ENCODE measurements around the gene RAD23B. TPM values are rescaled to one million over a fixed set of nuclear protein-coding genes. Genes with fewer than 3 reads are reported as not detected.
"Not testable (repeated sequence)": the region's sequence is repeated elsewhere in the genome, so short reads cannot be mapped to it uniquely, and the experiment has no call there.

RAD23B gene
- total RNA-seq, 2 donors from 2014 or later = 94.7 to 94.8 TPM

DNA sequence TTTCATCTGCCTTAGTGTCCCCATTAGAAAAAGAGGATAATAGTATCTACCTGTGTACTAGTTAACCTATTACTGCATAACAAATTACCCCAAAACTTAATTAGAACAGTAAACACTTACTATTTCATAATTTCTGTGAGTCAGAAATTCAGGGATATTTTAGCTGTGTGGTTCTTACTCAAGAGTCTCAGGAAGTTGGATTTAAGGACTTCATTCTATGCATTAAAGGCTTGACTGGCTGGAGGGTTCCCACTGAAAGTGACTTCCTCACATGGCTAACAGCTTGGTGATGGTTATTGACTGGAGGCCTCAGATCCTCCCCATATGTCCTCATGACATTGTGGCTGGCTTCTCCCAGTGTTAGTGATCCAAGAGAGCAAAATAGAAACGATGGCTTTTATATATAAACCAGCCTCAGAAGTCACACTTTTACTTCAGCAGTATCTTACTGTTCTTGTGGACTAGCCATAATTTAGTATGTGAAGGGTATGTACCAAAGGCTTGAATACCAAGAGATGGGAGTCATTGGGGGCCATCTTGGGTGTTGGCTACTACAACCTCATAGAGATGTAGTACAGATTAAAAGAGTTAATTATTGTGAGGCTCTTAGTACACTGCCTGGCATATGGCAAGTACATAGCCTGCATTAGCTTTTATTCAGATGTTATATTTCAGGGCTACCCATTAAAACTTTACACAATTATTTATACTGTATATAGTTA lies 9.9 kb downstream of the RAD23B start:
- no peak overlapping the region for H3K4me3 Mint-ChIP-seq
- H3K27ac Mint-ChIP-seq = no peak overlapping the region

DNA sequence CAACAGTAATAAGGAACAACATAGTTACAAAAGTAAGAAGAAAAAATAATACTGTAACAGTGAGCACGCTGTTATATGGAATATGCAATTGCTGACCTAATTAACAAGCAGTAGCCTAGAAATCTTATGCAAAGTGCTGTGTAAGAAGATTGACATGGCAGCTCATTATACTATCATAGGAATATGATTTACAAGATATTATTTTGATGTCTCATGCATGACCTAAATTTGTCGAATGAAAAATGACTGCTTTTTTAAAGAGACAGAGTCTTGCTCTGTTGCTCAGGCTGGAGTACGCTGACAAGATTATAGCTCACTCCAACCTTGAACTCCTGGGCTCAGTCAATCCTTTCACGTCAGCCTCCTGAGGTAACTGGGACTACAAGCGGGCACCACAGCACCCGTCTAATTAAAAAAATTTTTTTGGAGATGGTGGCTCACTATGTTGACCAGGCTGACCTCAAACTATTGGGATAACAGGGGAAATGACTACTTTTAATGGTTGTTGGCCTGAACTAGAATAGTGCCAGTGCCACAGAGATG lies 10.5 kb downstream of the RAD23B start:
- H3K27me3 Mint-ChIP-seq = no peaks in the 10 kb centered on the region
- DNase-seq (ENCODE audit: low spot score) = no peak
- no peaks in the 10 kb centered on the region for H3K36me3 Mint-ChIP-seq
- no peak for ATAC-seq
- H3K4me1 Mint-ChIP-seq (ENCODE audit: low read depth in 2 of 2) = peaks cover 49 to 51% of the 10 kb centered on the region in 2 donors
- H3K27ac Mint-ChIP-seq = peak overlapping the region in 1 of 2 donors; percentile 5
- H3K4me3 Mint-ChIP-seq = no peak overlapping the region
- H3K9me3 Mint-ChIP-seq = no peaks in the 10 kb centered on the region

More for the DNA sequence above, 9.9 kb downstream of the RAD23B start:
- Mint-ChIP-seq H3K4me1 (ENCODE audit: low read depth in 2 of 2) (peaks cover 51 to 54% of the 10 kb centered on the region in 2 donors), H3K9me3 (no peaks in the 10 kb centered on the region), H3K27me3 (no peaks in the 10 kb centered on the region), H3K36me3 (no peaks in the 10 kb centered on the region)
- no peak for DNase-seq (ENCODE audit: low spot score)
- no peak for ATAC-seq

DNA sequence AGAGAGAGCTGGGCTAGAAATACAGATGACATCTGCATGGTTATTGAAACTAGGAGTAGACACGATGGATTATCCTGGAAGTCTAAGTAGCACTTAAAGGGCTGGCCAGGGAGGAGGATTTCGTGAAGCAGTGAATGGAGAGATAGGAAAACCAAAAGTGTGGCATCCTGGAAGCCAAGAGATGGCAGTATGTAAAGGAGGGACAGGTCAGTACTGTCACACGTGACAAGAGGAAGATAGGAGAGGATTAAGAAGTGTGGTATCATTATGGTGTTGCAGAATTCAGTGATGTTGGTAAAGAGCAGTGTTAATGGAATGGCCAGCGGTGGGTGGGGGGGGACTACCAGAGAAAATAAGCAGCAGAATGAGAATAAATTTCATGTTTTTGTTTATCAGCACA lies 11.7 kb downstream of the RAD23B start:
- H3K27me3 Mint-ChIP-seq = no peaks in the 10 kb centered on the region
- H3K4me3 Mint-ChIP-seq = peak overlapping the region; percentile 18
- ATAC-seq (no peak), DNase-seq (ENCODE audit: low spot score) (no peak)
- peak overlapping the region in 1 of 2 donors; percentile 5 for H3K27ac Mint-ChIP-seq
- H3K36me3 Mint-ChIP-seq = no peaks in the 10 kb centered on the region
- H3K4me1 Mint-ChIP-seq (ENCODE audit: low read depth in 2 of 2) = peaks cover 39 to 45% of the 10 kb centered on the region in 2 donors
- no peaks in the 10 kb centered on the region for H3K9me3 Mint-ChIP-seq

DNA sequence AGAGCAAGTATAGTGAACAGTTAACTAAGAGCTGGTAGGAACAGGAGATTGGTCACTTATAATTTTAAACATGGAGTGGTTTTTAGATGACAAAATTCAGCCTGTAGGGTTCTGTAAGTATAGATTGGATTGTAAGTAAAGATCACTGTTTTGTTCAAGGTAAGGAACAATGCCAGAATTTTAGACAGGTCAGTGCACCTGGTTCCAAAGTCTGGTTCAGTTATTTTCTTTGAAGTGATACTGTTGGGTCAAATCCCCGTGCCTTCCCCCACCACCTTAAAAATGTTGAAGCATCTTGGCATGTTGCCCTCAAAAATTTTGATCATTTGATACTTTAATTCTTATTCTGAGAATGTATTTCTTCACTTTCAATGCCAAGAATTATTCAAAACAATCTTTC lies 12.9 kb downstream of the RAD23B start:
- H3K27me3 Mint-ChIP-seq = no peaks in the 10 kb centered on the region
- ATAC-seq (no peak), DNase-seq (ENCODE audit: low spot score) (no peak)
- H3K27ac Mint-ChIP-seq = no peak overlapping the region
- H3K4me1 Mint-ChIP-seq (ENCODE audit: low read depth in 2 of 2) = peaks cover 34 to 36% of the 10 kb centered on the region in 2 donors
- no peaks in the 10 kb centered on the region for H3K9me3 Mint-ChIP-seq
- no peaks in the 10 kb centered on the region for H3K36me3 Mint-ChIP-seq
- no peak overlapping the region for H3K4me3 Mint-ChIP-seq

DNA sequence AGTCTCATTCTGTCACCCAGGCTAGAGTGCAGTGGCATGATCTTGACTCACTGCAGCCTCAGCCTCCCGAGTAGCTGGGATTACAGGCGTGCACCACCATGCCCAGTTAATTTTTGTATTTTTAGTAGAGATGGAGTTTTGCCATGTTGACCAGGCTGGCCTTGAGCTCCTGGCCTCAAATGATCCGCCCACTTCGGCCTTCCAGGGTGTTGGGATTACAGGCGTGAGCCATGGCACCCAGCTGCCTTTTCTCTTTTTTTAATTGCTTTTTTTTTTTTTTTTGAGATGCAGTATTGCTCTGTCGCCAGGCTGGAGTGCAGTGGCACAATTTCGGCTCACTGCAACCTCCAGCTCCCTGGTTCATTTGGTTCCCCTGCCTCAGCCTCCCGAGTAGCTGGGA lies 13.5 kb downstream of the RAD23B start:
- H3K4me3 Mint-ChIP-seq; H3K27me3 Mint-ChIP-seq; H3K9me3 Mint-ChIP-seq; DNase-seq (ENCODE audit: low spot score); H3K27ac Mint-ChIP-seq; H3K36me3 Mint-ChIP-seq; ATAC-seq: not testable (repeated sequence)
- peaks cover 36% of the 10 kb centered on the region in 2 donors for H3K4me1 Mint-ChIP-seq (ENCODE audit: low read depth in 2 of 2)

DNA sequence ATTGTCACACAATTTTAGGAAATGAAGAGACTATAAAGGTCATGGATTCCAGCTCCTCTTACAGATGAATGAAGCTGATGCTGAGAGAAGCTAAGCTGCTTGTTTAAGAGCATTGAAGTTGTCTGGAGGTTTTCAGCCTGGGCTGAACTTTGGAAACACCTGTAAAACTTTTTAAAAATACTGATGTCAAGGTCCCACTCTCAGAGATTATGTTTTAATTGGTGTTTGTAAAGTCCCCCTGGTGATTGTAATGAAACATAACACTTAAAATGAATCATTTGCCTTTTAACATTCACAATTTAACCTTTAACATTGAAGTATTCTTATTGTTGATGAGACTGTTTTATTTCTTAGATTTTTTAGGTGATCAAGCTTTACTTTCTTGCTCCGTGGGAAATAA lies 16.4 kb downstream of the RAD23B start:
- H3K9me3 Mint-ChIP-seq = no peaks in the 10 kb centered on the region
- no peak for ATAC-seq
- H3K4me1 Mint-ChIP-seq (ENCODE audit: low read depth in 2 of 2) = peaks cover 20 to 22% of the 10 kb centered on the region in 2 donors
- H3K36me3 Mint-ChIP-seq = no peaks in the 10 kb centered on the region
- DNase-seq (ENCODE audit: low spot score) = no peak
- H3K27ac Mint-ChIP-seq = no peak overlapping the region
- H3K27me3 Mint-ChIP-seq = no peaks in the 10 kb centered on the region
- H3K4me3 Mint-ChIP-seq = no peak overlapping the region

DNA sequence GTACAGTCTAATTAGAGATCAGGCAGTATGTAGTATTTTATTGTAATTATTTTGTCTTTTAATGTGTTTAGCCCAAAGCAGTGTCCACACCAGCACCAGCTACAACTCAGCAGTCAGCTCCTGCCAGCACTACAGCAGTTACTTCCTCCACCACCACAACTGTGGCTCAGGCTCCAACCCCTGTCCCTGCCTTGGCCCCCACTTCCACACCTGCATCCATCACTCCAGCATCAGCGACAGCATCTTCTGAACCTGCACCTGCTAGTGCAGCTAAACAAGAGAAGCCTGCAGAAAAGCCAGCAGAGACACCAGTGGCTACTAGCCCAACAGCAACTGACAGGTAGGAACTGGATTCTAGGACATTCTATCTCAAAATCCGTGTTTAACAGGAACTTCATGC lies 23.2 kb downstream of the RAD23B start:
- H3K9me3 Mint-ChIP-seq = no peaks in the 10 kb centered on the region
- H3K27ac Mint-ChIP-seq = no peak overlapping the region
- ATAC-seq (no peak), DNase-seq (ENCODE audit: low spot score) (no peak)
- peaks cover 25 to 32% of the 10 kb centered on the region in 2 donors for H3K4me1 Mint-ChIP-seq (ENCODE audit: low read depth in 2 of 2)
- no peak overlapping the region for H3K4me3 Mint-ChIP-seq
- H3K36me3 Mint-ChIP-seq = peaks cover 30% of the 10 kb centered on the region
- no peaks in the 10 kb centered on the region for H3K27me3 Mint-ChIP-seq

DNA sequence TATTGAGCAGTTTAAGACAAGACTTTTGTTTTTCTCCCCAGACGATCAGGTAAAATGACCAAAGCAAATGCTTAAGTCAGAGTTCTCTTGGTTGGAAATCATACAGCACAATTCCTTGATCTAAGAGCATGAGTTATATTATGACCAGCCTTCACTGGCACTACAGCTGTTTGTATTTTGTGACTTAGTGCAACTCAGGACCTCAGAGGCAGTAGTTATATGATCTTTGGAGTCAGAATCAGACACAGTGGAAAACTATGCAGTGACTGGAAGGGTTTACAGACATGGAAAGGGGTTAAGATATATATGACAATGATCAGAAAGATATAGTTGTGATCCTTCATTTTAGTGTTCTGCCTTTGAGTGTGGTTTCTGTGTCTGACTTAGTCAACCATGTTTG lies 24.3 kb downstream of the RAD23B start:
- H3K9me3 Mint-ChIP-seq = no peaks in the 10 kb centered on the region
- no peak for ATAC-seq
- no peak overlapping the region for H3K27ac Mint-ChIP-seq
- H3K27me3 Mint-ChIP-seq = no peaks in the 10 kb centered on the region
- H3K36me3 Mint-ChIP-seq = peaks cover 35% of the 10 kb centered on the region
- DNase-seq (ENCODE audit: low spot score) = no peak
- no peak overlapping the region for H3K4me3 Mint-ChIP-seq
- H3K4me1 Mint-ChIP-seq (ENCODE audit: low read depth in 2 of 2) = peaks cover 29 to 38% of the 10 kb centered on the region in 2 donors

DNA sequence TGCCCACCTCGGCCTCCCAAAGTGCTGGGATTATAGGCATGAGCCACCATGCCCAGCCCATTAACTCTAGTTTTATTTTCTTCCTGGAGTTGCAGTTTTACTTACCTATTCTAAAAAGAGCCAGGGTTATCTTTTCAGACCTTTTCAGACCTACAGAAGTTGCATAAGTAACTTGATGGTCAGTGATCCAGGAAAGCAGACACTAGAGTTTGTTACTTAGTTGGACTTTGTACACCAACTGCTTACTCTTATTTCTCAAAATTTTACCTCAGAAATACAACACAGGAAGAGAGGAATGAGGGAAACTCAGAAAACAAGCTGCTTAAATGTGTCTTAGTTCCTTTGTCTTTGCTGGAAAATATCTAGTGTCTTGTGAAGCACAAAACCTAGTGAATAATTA lies 25.4 kb downstream of the RAD23B start:
- no peak for DNase-seq (ENCODE audit: low spot score)
- Mint-ChIP-seq H3K27ac (no peak overlapping the region), H3K27me3 (no peaks in the 10 kb centered on the region), H3K36me3 (peaks cover 43% of the 10 kb centered on the region), H3K9me3 (no peaks in the 10 kb centered on the region), H3K4me3 (peak overlapping the region; percentile 26), H3K4me1 (ENCODE audit: low read depth in 2 of 2) (peaks cover 38 to 47% of the 10 kb centered on the region in 2 donors)
- no peak for ATAC-seq

DNA sequence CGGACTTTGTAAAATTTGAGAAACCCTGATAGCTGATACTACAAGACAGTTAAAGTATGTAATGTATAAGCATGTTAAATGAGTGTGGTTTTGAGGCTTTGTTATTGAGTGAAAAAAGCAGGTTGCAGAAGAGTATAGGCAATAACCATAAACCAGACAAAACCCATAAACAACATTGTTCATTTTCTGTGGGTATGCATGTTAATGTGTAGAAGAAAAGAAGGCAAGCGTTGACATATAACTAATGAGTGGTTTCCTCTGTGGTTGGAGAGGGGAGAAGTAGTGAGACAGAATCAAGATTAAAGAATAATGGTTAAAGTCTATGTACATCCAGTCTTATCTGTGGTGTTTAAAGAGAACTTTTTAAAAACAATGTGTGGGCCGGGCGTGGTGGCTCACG lies 26.2 kb downstream of the RAD23B start:
- peaks cover 43 to 56% of the 10 kb centered on the region in 2 donors for H3K4me1 Mint-ChIP-seq (ENCODE audit: low read depth in 2 of 2)
- H3K36me3 Mint-ChIP-seq = peaks cover 50% of the 10 kb centered on the region
- ATAC-seq (peak; percentile 48 to 71), DNase-seq (ENCODE audit: low spot score) (no peak)
- no peaks in the 10 kb centered on the region for H3K27me3 Mint-ChIP-seq
- peak overlapping the region in 1 of 2 donors; percentile 58 for H3K27ac Mint-ChIP-seq
- peak overlapping the region; percentile 26 for H3K4me3 Mint-ChIP-seq
- H3K9me3 Mint-ChIP-seq = no peaks in the 10 kb centered on the region

DNA sequence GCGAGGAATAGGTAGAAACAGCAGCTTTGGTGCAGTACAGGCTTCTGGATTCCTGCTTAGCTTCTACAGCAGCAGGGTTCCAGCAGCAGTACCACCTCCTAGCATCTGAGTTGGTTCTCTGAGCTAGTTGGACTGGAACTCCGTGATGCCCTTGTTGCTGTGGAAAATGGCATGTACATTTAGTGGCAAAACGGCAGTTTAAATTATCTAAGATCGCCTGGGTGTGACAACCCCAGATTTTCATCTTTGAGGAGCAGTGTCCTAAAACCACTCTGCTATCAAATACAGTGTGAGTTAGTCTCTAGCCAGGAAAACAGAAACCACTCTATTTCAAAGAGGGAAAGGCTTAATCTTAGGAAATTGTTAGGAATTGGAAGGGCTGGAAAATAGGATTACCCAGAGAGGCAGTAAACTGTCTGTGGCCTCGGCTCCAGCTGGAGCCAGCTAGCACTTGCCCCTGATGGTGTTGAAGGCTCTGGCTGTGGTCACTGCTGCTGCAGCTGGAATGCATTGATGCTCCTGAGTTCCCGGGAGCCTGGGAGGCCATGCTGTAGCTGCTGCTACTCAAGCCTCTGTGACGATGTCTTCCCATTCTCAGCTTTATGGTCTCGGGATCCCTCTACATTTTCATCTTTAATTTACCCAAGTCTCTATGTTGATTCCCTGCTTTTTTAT lies 29.4 kb downstream of the RAD23B start:
- H3K27ac Mint-ChIP-seq = no peak overlapping the region
- ATAC-seq = no peak
- H3K9me3 Mint-ChIP-seq = no peaks in the 10 kb centered on the region
- H3K4me1 Mint-ChIP-seq (ENCODE audit: low read depth in 2 of 2) = peaks cover 53 to 74% of the 10 kb centered on the region in 2 donors
- H3K36me3 Mint-ChIP-seq = peaks cover 54% of the 10 kb centered on the region
- no peaks in the 10 kb centered on the region for H3K27me3 Mint-ChIP-seq
- DNase-seq (ENCODE audit: low spot score) = no peak
- no peak overlapping the region for H3K4me3 Mint-ChIP-seq

DNA sequence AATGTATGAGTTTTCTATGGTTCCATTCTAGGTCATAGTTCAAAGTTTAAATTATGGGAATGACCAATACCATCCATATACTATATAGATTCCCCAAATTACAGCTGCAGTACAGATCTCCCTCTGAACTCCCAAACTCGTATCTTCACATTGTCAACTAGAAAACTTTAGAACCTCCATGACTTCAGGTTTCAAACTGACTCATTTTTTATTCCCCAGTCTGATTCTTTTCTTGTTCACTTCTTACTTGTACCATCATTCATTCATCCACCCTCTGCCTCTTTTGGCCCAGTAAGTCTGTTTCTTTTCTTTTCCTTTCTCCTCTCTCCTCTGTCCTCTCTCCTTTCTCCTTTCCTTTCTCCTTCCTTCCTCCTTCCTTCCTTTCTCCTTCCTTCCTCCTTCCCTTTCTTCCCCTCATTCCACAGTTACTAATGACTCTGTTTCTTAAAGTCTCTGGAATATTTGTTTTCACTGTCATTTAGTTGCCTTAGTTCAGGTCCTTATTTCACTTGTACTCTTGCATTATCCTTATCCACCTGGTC lies 30.5 kb downstream of the RAD23B start:
- DNase-seq (ENCODE audit: low spot score) = no peak
- ATAC-seq = peak in 1 of 2 donors; percentile 51
- Mint-ChIP-seq H3K27ac (peak overlapping the region; percentile 58 to 78), H3K9me3 (no peaks in the 10 kb centered on the region), H3K36me3 (peaks cover 56% of the 10 kb centered on the region), H3K27me3 (no peaks in the 10 kb centered on the region), H3K4me1 (ENCODE audit: low read depth in 2 of 2) (peaks cover 58 to 76% of the 10 kb centered on the region in 2 donors), H3K4me3 (peak overlapping the region; percentile 25)

DNA sequence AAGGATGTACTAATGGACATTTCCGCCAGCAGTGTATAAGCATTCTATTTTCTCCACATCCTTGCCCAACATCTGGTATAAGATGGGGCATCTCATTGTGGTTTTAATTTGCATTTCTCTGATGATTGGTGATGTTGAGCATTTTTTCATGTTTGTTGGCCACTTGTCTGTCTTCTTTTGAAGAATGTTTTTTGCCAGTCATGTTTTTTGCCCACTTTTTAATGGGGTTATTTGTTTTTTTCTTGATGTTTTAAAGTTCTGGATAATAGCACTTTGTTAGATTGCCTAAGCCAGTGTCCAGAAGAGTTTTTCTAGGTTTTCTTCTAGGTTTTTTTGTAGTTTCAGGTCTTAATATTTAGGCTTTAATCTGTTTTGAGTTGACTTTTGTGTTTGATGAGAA lies 31.7 kb downstream of the RAD23B start:
- Mint-ChIP-seq H3K36me3 (peaks cover 47% of the 10 kb centered on the region), H3K9me3 (no peaks in the 10 kb centered on the region), H3K27ac (no peak overlapping the region), H3K27me3 (no peaks in the 10 kb centered on the region), H3K4me3 (no peak overlapping the region), H3K4me1 (ENCODE audit: low read depth in 2 of 2) (peaks cover 49 to 66% of the 10 kb centered on the region in 2 donors)
- DNase-seq (ENCODE audit: low spot score) (no peak), ATAC-seq (no peak)
